GM21515 (cell line): ENCODE data around the gene AGO4.
"Not testable (repeated sequence)": the region's sequence is repeated elsewhere in the genome, so short reads cannot be mapped to it uniquely, and the experiment has no call there.

Experiments used
- ATAC-seq: cut with Tn5 transposase; IDR thresholded peaks from one replicate; pipeline ENCODE4 v1.9.1; 2021; ENCODE audit not compliant: unreplicated experiment

Gene AGO4

GRCh38 chr1:35807614-35808449, at the start of gene AGO4:
Gene AGO4, plus strand, starts transcription at chr1:35808016. Its CDS starts 401 bp downstream, at chr1:35808417.
- ATAC-seq, result no peak

- no peak for ATAC-seq
Observed at GRCh38 chr1:35762141-35762540, 45.7 kb upstream of the AGO4 start.

GRCh38 chr1:35763201-35763600, 44.6 kb upstream of the AGO4 start:
- no peak for ATAC-seq

GRCh38 chr1:35764283-35764682, 43.5 kb upstream of the AGO4 start:
- no peak for ATAC-seq

GRCh38 chr1:35768350-35769187, 39.2 kb upstream of the AGO4 start:
- ATAC-seq, result no peak

GRCh38 chr1:35769188-35769758, 38.5 kb upstream of the AGO4 start:
- ATAC-seq, result peak; percentile 65

GRCh38 chr1:35773711-35774110, 34.1 kb upstream of the AGO4 start:
- no peak for ATAC-seq

- not testable (repeated sequence) for ATAC-seq
Observed at GRCh38 chr1:35776172-35776571, 31.6 kb upstream of the AGO4 start.

- ATAC-seq, result no peak
Observed at GRCh38 chr1:35777109-35777508, 30.7 kb upstream of the AGO4 start.

- no peak for ATAC-seq
Observed at GRCh38 chr1:35783055-35783583, 24.7 kb upstream of the AGO4 start.

GRCh38 chr1:35784364-35784763, 23.5 kb upstream of the AGO4 start:
- not testable (repeated sequence) for ATAC-seq

- ATAC-seq, result no peak
Observed at GRCh38 chr1:35788139-35788538, 19.7 kb upstream of the AGO4 start.

GRCh38 chr1:35790670-35791069, 17.1 kb upstream of the AGO4 start:
- no peak for ATAC-seq

GRCh38 chr1:35795295-35795694, 12.5 kb upstream of the AGO4 start:
- ATAC-seq, result no peak

GRCh38 chr1:35797380-35797779, 10.4 kb upstream of the AGO4 start:
- ATAC-seq, result no peak

- not testable (repeated sequence) for ATAC-seq
Observed at GRCh38 chr1:35798019-35798418, 9.8 kb upstream of the AGO4 start.

- not testable (repeated sequence) for ATAC-seq
Observed at GRCh38 chr1:35800167-35800887, 7.5 kb upstream of the AGO4 start.

- ATAC-seq, result no peak
Observed at GRCh38 chr1:35808450-35809113, 766 bp downstream of the AGO4 start.

GRCh38 chr1:35809114-35810095, 1.6 kb downstream of the AGO4 start:
- ATAC-seq, result no peak
